Parathyroid adenoma (tissue), 2 donors: ENCODE data around the gene NODAL.
A peak's percentile ranks its signal among the peaks of the same experiment; 100 is the strongest.

Source experiments
- H2AFZ ChIP-seq: fragments of 300-600 bp; sonication (generic); one replicate; pipeline ENCODE4 v1.7.0; 2017; ENCODE audit warnings: antibody characterized with exemption, mild to moderate bottlenecking
- H3K27ac ChIP-seq: fragments of 300-600 bp; sonication (generic); one replicate; pipeline ENCODE4 v1.7.0; 2017
- H3K27me3 ChIP-seq: fragments of 300-600 bp; sonication (generic); one replicate; pipeline ENCODE4 v1.7.0; 2017; ENCODE audit warnings: low read length; ENCODE audit not compliant: control insufficient read depth, insufficient read depth
- H3K36me3 ChIP-seq: fragments of 300-600 bp; sonication (generic); one replicate; pipeline ENCODE4 v1.7.0; 2017; ENCODE audit warnings: low read length; ENCODE audit not compliant: control insufficient read depth, insufficient read depth
- H3K4me1 ChIP-seq: fragments of 300-600 bp; sonication (generic); one replicate; pipeline ENCODE4 v1.7.0; 2017; ENCODE audit warnings: control low read depth
- H3K4me2 ChIP-seq: fragments of 300-600 bp; sonication (generic); one replicate; pipeline ENCODE4 v1.7.0; 2017; ENCODE audit warnings: low read length
- H3K4me3 ChIP-seq: fragments of 300-600 bp; sonication (generic); one replicate; pipeline ENCODE4 v1.7.0; 2017; ENCODE audit warnings: low read depth, low read length
- H3K79me2 ChIP-seq: fragments of 300-600 bp; sonication (generic); one replicate; pipeline ENCODE4 v1.7.0; 2017; ENCODE audit warnings: control low read depth
- H3K9ac ChIP-seq: fragments of 300-600 bp; sonication (generic); one replicate; pipeline ENCODE4 v1.7.0; 2017; ENCODE audit warnings: mild to moderate bottlenecking
- H3K9me3 ChIP-seq: fragments of 300-600 bp; sonication (generic); one replicate; pipeline ENCODE4 v1.7.0; 2017; ENCODE audit warnings: low read length; ENCODE audit not compliant: control insufficient read depth
- CTCF ChIP-seq: fragments of 300-600 bp; sonication (generic); IDR thresholded peaks from one replicate; pipeline ENCODE4 v1.7.0; 2017; ENCODE audit warnings: antibody characterized with exemption, mild to moderate bottlenecking
- donor health status: primary hyperparathyroidism.

Gene NODAL

DNA sequence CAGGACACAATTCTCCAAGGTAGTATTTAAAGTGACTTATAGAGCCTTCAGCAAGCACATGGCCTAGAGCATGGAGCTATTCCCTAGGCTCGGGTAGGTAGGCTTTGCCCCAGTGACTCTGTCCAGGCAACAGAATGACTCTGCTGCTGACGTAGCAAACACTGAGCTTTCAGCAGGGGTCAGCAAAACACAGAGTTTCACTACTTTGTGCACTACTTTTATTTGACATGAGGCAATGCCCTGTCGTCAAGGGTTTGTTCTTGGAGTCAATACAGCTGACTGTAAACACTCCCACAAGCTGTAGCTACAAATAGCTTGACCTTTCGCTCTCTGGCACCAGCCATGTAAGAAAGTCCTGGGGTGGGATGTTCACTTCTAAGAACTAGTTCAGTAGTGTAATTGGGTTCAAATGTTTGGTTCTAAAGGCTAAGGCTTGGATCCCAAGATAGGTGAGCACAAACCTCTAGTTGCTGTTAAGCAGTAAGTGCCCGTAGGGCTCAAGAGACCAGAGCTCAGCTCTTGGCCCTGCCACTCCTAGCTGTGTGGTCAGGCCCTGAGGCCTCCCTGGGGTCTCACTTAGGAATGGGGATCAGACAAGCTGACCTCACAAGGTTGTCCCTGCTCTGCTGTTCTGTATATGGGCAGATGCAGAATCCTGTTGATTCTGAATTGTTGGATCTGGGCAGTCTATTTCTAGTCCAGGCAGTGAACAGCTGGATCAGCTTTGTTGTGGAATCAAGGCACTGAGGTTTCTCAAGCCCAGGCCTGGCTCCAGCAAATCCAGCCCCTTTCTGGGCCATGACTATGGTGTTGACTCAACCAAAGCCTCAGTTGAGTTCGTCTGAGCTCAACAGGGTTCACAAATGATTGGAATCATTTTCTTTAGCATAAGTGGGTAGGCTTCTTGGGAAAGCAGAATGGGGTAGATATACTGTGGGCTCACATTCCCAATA, 10.7 kb downstream of the NODAL start:
- Histone ChIP-seq H3K79me2 (no peaks in the 10 kb centered on the region), H3K4me3 (no peak overlapping the region), H3K27ac (peak overlapping the region; percentile 62), H3K36me3 (no peaks in the 10 kb centered on the region), H3K4me1 (peaks cover 10% of the 10 kb centered on the region), H2AFZ (no peak overlapping the region), H3K4me2 (no peak overlapping the region), H3K9me3 (no peaks in the 10 kb centered on the region), H3K27me3 (no peaks in the 10 kb centered on the region), H3K9ac (no peak overlapping the region)
- no peak for TF ChIP-seq CTCF

DNA sequence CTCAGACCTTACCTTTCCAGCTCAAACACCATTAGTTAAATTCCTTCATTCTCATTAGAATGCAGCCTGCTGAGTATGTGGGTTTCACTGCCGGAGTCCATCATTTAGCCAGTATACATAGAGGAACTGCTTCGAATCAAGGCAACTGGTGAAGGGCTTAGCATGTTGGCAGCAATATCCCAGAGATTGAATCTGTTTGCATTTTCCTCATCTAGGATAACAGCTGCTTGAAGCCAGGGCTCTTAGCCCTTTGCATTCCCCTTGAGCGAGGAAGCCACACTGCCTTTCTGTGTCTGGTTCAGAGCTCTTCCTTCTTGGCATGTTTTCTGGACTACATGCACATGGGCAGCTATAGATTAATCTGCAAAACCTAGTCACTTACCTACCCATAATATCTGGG, 14.7 kb downstream of the NODAL start:
- Histone ChIP-seq H3K4me3 (no peak overlapping the region), H3K9ac (no peak overlapping the region), H3K36me3 (no peaks in the 10 kb centered on the region), H3K27ac (no peak overlapping the region), H3K4me1 (peaks cover 14% of the 10 kb centered on the region), H3K79me2 (no peaks in the 10 kb centered on the region), H2AFZ (no peak overlapping the region), H3K4me2 (no peak overlapping the region), H3K9me3 (no peaks in the 10 kb centered on the region), H3K27me3 (no peaks in the 10 kb centered on the region)
- TF ChIP-seq CTCF: no peak

- no peak for TF ChIP-seq CTCF
- Histone ChIP-seq H3K4me1 (peaks cover 5% of the 10 kb centered on the region), H3K4me3 (no peak overlapping the region), H3K27me3 (no peaks in the 10 kb centered on the region), H3K9me3 (no peaks in the 10 kb centered on the region), H3K4me2 (no peak overlapping the region), H3K27ac (no peak overlapping the region), H2AFZ (no peak overlapping the region), H3K9ac (no peak overlapping the region), H3K79me2 (no peaks in the 10 kb centered on the region), H3K36me3 (no peaks in the 10 kb centered on the region)
Observed at GRCh38 chr10:70425096-70425495, 16.4 kb downstream of the NODAL start.

DNA sequence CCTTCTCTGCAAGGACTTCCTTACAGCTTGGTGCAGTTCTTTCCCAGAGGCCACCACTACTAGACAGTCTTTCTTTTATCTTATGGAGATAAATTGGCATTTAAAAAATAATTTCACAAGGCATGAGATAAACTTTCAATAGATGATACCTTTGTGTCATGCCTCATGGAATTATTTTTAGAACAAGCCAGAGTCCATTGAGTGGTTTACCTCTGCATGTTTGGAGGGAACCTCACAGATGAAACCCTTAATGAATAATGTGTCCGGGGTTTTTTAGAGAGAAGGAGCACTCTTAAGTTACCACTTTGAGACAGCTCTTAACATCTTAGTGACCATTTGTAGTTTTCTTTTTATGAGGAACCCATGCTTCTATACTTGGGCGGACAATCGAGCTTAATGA, 17.2 kb downstream of the NODAL start:
- H3K4me1 ChIP-seq: peaks cover 4% of the 10 kb centered on the region
- no peak for TF ChIP-seq CTCF
- no peak overlapping the region for H3K27ac ChIP-seq
- no peaks in the 10 kb centered on the region for H3K9me3 ChIP-seq
- H2AFZ ChIP-seq: no peak overlapping the region
- H3K36me3 ChIP-seq: no peaks in the 10 kb centered on the region
- H3K9ac ChIP-seq: no peak overlapping the region
- no peak overlapping the region for H3K4me3 ChIP-seq
- H3K79me2 ChIP-seq: no peaks in the 10 kb centered on the region
- H3K27me3 ChIP-seq: no peaks in the 10 kb centered on the region
- H3K4me2 ChIP-seq: no peak overlapping the region

- no peaks in the 10 kb centered on the region for H3K36me3 ChIP-seq
- no peak for TF ChIP-seq CTCF
- H3K27ac ChIP-seq: no peak overlapping the region
Observed at GRCh38 chr10:70418713-70419112, 22.8 kb downstream of the NODAL start.

More at GRCh38 chr10:70418713-70419112, 22.8 kb downstream of the NODAL start:
- H3K9ac ChIP-seq: no peak overlapping the region
- H3K4me1 ChIP-seq: no peaks in the 10 kb centered on the region
- H2AFZ ChIP-seq: no peak overlapping the region
- no peak overlapping the region for H3K4me3 ChIP-seq
- H3K79me2 ChIP-seq: no peaks in the 10 kb centered on the region
- H3K4me2 ChIP-seq: no peak overlapping the region
- H3K9me3 ChIP-seq: no peaks in the 10 kb centered on the region
- H3K27me3 ChIP-seq: no peaks in the 10 kb centered on the region
